ENCODE measurements around the gene COX6B1. TPM values are rescaled to one million over a fixed set of nuclear protein-coding genes. Genes with fewer than 3 reads are reported as not detected.

Gene COX6B1
- total RNA-seq, 3 donors from 2014 or later, result 320 to 418 (median 391) TPM

- intact Hi-C loops (cut with DNase I; ENCODE audit: low total_unique reads), result no loop called here
Measured at GRCh38 chr19:35623327-35624010, 24.7 kb upstream of the COX6B1 start.

GRCh38 chr19:35628264-35628564, 19.9 kb upstream of the COX6B1 start:
- no peaks in the 10 kb centered on the region for H3K27me3 ChIP-seq
- intact Hi-C loops (cut with DNase I; ENCODE audit: low total_unique reads), result no loop called here

More at GRCh38 chr19:35623327-35624010, 24.7 kb upstream of the COX6B1 start:
- Histone ChIP-seq H3K4me1 (no peaks in the 10 kb centered on the region), H3K27me3 (no peaks in the 10 kb centered on the region), H3K27ac (no peak overlapping the region), H3K9me3 (no peaks in the 10 kb centered on the region), H3K4me3 (no peak overlapping the region), H3K36me3 (no peaks in the 10 kb centered on the region)
- TF ChIP-seq CTCF (IDR thresholded peaks at IDR 0.05), result no peak
- no peak for TF ChIP-seq POLR2AphosphoS5 (IDR thresholded peaks at IDR 0.05)
- TF ChIP-seq POLR2A (IDR thresholded peaks at IDR 0.05), result no peak
- DNase-seq (ENCODE audit: low spot score in 2 of 2), result no peak

GRCh38 chr19:35628565-35629331, 19.4 kb upstream of the COX6B1 start, which contains the start of gene RBM42:
RBM42 (plus strand) TSS chr19:35629036; CDS start chr19:35629154, 118 bp downstream.
- peaks cover 5 to 7% of the 10 kb centered on the region in 2 donors for H3K4me1 ChIP-seq
- intact Hi-C loops (cut with DNase I; ENCODE audit: low total_unique reads), result no loop called here
- peaks cover 6% of the 10 kb centered on the region for H3K36me3 ChIP-seq
- H3K9me3 ChIP-seq, result no peaks in the 10 kb centered on the region
- peak; percentile 97 to 98 (median 98) for TF ChIP-seq POLR2AphosphoS5 (IDR thresholded peaks at IDR 0.05)
- peak in 1 of 3 donors; percentile 18 for TF ChIP-seq CTCF (IDR thresholded peaks at IDR 0.05)
- peak; percentile 80 for TF ChIP-seq POLR2A (IDR thresholded peaks at IDR 0.05)
- peak within 1 kb of the TSS; percentile 86 to 88 for H3K27ac ChIP-seq
- peak within 1 kb of the TSS; percentile 72 to 90 (median 82) for H3K4me3 ChIP-seq
- peak; percentile 97 to 99 for DNase-seq (ENCODE audit: low spot score in 2 of 2)
- no peaks in the 10 kb centered on the region for H3K27me3 ChIP-seq

More at GRCh38 chr19:35628264-35628564, 19.9 kb upstream of the COX6B1 start:
- no peak for DNase-seq (ENCODE audit: low spot score in 2 of 2)
- TF ChIP-seq POLR2A (IDR thresholded peaks at IDR 0.05) (no peak), CTCF (IDR thresholded peaks at IDR 0.05) (no peak), POLR2AphosphoS5 (IDR thresholded peaks at IDR 0.05) (no peak)
- peak overlapping the region; percentile 72 to 90 (median 82) for H3K4me3 ChIP-seq
- no peaks in the 10 kb centered on the region for H3K9me3 ChIP-seq
- peak overlapping the region; percentile 86 to 88 for H3K27ac ChIP-seq
- H3K36me3 ChIP-seq, result peaks cover 6% of the 10 kb centered on the region
- H3K4me1 ChIP-seq, result peaks cover 5 to 7% of the 10 kb centered on the region in 2 donors

- Histone ChIP-seq H3K27me3 (no peaks in the 10 kb centered on the region), H3K9me3 (no peaks in the 10 kb centered on the region), H3K4me1 (peaks cover 5 to 7% of the 10 kb centered on the region in 2 donors), H3K36me3 (peaks cover 6% of the 10 kb centered on the region), H3K4me3 (peak overlapping the region; percentile 72 to 90 (median 82)), H3K27ac (peak overlapping the region; percentile 86 to 88)
- no peak for DNase-seq (ENCODE audit: low spot score in 2 of 2)
- TF ChIP-seq CTCF (IDR thresholded peaks at IDR 0.05) (no peak), POLR2A (IDR thresholded peaks at IDR 0.05) (no peak), POLR2AphosphoS5 (IDR thresholded peaks at IDR 0.05) (no peak)
- intact Hi-C loops (cut with DNase I; ENCODE audit: low total_unique reads), result no loop called here
Measured at GRCh38 chr19:35629332-35629633, 18.8 kb upstream of the COX6B1 start.

Measured in breast epithelium (tissue), 4 donors.